Skeletal muscle cell (primary cell): ENCODE measurements around the gene ITGAE.
"Not testable (repeated sequence)": the region's sequence is repeated elsewhere in the genome, so short reads cannot be mapped to it uniquely, and the experiment has no call there.

Experiments
- DNase-seq: peaks from one replicate; pipeline ENCODE4 v3.0.0-alpha.2; 2010; ENCODE audit warnings: low read depth
- H3K4me3 ChIP-seq: 2 replicates; pipeline ENCODE4 v1.5.1; 2011; ENCODE audit warnings: low read depth, mild to moderate bottlenecking, control low read depth, low read length, moderate library complexity

ITGAE gene

GRCh38 chr17:3798273-3799180, 2.5 kb downstream of the ITGAE start:
- H3K4me3 ChIP-seq, result no peak overlapping the region
- no peak for DNase-seq

- no peak overlapping the region for H3K4me3 ChIP-seq
- no peak for DNase-seq
These were observed 4.2 kb downstream of the ITGAE start for GRCh38 chr17:3796822-3797170.

DNA sequence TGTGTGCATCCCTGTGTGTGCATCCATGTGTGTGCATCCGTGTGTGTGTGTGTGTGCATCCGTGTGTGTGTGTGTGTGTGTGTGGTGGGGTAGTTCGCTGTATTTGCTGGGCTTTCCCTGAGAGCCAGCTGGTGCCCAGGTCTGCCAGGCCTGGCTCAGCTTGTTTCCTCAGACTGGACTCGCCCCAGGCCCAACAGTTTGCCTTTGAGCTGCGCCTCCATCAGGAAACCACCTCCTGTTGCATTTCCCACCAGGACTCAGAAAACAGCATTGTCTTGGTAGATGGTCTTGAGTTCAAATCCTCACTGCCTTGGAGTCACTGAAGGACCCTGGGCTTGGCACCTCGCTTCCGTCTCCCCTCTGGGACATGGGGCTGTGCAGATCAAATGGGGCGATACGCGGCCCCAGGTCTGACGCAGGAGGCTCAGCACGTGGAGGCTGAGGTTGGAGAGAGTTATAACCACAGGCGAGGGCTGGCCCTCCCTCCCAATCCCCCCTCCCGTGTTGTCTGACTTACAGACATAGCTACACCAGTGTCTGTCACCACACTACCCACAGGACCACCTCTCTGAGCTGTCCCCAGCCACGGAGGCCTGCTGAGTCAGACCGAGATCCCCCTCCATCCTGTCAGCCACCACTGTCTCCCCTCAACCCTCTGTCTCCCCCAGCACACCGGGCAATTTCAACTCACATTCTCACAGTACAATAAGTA, 4.7 kb downstream of the ITGAE start:
- DNase-seq, result no peak
- H3K4me3 ChIP-seq, result no peak overlapping the region

GRCh38 chr17:3795390-3796102, 5.4 kb downstream of the ITGAE start:
- H3K4me3 ChIP-seq, result no peak overlapping the region
- no peak for DNase-seq

DNA sequence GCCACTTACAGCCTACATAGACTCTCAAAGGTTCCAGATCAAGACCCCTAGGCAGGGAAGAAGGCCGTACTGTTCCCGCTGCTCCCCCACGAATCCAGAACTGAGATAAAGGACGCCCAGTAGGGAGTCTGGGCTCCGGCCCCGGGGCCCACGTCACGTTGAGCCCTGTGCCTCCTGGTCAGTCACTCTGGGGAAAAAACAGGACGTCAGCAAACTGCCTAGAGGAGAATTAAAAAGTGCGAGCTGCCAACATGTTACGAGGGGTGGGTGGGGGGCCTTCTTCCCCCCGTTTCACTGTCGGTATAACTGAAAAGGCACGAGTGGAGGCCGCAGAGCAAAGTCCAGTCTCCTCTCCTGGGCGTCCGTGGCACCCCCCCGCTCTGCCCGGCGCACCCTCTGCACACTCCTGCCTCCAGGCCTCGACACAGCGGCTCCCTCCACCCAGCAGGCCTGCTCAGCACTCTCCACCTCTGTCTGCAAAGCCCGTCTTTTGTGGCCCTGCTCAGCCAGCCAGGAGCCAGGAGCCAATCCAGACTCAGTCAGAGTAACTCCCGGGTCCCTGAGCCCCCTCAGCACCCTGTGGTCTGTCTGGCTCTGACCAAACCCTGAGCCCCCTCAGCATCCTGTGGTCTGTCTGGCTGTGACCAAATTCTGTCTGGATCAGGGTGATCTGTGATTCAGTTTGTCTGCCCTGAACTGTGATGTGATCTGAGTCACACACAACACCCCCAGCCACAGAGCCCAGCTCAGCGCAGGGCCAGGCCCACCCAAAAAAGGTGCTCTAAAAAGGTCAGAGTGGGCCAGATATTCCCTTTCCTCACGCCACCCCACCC, 6.2 kb downstream of the ITGAE start:
- no peak overlapping the region for H3K4me3 ChIP-seq
- peak; percentile 21 for DNase-seq

- DNase-seq, H3K4me3 ChIP-seq: not testable (repeated sequence)
These were observed 6.8 kb downstream of the ITGAE start for GRCh38 chr17:3794152-3794551.

GRCh38 chr17:3793258-3793657, 7.7 kb downstream of the ITGAE start:
- not testable (repeated sequence) for DNase-seq, H3K4me3 ChIP-seq

DNA sequence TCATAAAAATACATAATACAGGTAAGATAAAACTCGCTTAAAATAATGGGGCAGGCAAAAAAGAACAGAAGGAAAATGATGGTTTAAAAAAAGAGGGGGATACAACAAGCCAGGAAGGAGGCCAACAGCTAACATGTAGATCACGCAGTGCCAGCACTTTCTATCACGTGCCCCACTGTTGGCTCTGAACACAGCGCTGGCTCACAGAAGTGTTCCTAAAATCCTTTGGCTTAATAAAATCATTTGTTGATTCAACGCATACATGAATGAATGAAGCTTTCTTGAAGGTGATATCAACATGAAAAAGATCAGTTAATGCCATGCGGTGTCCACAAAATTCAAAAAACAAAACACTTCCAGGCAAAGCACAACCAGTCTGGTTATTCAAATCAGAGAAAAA, 8.5 kb downstream of the ITGAE start:
- no peak for DNase-seq

DNA sequence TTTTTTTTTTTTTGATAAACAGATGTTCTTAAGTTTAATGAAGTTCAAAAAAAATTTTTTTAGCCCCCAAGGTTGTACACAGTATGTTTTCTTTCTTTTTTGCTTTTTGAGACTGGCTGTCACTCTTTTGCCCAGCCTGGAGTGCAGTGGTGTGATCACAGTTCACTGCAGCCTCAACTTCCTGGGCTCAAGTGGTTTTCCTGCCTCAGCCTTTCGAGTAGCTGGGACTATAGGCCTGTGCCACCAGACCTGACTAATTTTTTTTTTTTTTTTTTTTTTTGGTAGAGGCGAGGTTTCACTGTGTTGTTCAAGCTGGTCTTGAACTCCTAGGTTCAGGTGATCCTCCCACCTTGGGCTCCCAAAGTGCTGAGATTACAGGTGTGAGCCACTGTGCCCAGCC, 12.8 kb downstream of the ITGAE start:
- no peak overlapping the region for H3K4me3 ChIP-seq
- DNase-seq, result no peak

More for the DNA sequence above, 8.5 kb downstream of the ITGAE start:
- H3K4me3 ChIP-seq, result no peak overlapping the region

DNA sequence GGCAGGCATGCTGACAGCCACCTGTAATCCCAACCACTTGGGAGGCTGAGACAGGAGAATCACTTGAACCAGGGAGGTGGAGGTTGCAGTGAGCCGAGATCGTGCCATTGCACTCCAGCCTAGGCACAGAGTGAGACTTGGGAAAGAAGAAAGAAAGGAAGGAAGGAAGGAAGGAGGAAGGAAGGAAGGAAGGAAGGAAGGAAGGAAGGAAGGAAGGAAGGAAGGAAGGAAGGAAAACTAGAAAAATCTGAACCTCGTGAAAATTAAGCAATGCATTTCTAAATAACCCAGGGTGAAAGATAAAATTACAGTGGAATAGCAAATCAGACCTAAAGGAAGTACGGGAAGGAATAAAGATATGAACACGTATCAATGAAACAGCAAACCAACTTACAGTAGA, 15.7 kb downstream of the ITGAE start:
- DNase-seq, H3K4me3 ChIP-seq: not testable (repeated sequence)

- no peak for DNase-seq
- no peak overlapping the region for H3K4me3 ChIP-seq
These were observed 18.2 kb downstream of the ITGAE start for GRCh38 chr17:3782751-3783150.

GRCh38 chr17:3780986-3781385, 20.0 kb downstream of the ITGAE start:
- DNase-seq, result no peak
- H3K4me3 ChIP-seq, result no peak overlapping the region

DNA sequence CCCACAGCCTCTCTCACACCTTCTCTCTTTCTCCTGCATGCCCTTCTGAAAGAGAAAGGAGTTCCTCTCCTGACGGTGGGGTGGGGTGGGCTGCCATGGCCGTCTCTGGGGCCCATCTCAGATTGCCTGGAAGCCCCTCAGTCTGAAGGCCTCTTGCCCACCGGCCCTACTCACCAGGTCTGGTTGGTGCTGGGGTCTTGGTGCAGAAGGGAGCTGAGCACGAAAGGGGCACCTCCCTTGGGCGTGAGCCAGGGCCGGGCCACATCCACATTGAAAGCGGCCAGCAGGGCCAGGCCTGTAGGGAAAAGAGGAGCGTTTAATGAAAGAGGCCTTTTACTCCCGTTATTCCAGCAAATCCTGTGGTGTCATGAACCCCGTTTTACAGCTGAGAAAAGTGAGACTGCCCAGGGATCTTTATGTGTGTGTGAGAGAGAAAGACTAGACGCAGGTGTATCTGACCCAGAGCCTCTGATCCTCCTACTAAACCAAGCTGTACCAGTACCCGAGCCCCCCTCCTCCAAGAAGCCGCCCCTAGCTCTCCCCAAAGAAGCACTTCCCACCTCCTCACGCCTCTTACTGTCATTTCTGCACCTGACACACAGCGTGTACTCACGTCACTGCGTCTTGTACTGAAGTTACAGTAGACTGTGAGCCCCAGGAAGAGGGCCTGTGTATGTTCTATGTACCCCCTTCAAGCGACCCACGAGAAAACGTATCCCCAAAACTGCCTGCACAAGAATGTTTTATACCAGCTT, 23.4 kb downstream of the ITGAE start:
- H3K4me3 ChIP-seq, result no peak overlapping the region
- no peak for DNase-seq

DNA sequence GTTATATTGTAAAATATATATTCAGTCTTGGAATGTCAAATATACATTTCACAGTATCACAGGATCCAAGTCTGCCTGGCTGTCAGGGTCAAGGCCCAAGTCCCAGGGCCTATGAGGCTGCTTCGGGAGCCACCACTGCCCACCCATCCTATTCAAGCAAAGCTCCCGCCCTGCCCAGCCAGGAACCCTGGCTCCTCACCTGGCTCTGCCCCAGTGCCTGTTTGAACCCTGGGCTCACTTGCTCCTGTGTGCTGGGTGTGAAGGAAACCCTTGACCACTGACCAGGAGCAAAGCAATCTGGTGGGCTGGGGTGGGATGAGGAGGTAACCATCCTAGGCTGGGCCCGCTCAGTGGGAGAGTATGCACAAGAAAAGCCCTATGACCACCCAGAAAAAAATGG, 27.0 kb downstream of the ITGAE start:
- H3K4me3 ChIP-seq, result no peak overlapping the region
- no peak for DNase-seq

DNA sequence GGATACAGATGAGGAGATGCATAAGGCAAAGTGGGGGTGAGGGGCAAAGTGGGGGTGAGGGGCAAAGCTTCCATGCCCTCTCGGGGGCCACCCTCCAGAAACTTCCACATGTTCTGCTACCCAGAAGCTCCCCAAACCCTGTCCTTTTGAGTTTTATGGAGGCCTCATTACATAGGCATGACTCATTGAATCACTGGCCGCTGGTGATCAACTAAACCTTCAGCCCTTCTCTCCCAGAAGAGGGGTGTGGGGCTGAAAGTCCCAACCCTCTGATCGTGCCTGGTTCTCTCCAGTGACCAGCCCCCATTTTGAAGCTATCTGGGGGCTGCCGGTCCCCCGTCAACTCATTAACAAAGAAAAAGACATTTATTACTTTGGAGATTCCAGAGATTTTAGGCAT, 27.5 kb downstream of the ITGAE start:
- H3K4me3 ChIP-seq, result no peak overlapping the region
- DNase-seq, result no peak

- no peak overlapping the region for H3K4me3 ChIP-seq
- DNase-seq, result no peak
These were observed 28.2 kb downstream of the ITGAE start for GRCh38 chr17:3772764-3773163.

DNA sequence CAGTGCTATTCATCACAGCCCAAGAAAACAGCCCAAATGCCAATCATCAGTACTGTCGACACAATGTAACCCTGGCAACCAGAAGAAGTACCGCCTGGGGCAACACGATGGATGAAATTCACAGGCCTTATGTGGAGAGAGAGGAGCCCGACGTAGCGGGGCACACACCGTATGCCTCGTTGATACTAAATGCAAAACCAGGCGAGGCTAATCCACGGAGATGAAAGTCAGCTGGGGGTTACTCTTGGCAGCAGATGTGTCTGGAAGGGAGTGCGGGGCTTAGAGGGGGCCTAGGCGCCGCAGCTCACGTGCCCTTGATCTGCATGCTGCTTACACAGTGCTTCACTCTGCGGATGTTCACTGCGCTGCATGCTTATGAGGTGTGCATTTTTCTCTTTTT, 29.8 kb downstream of the ITGAE start:
- DNase-seq, result no peak
- no peak overlapping the region for H3K4me3 ChIP-seq

GRCh38 chr17:3770466-3770865, 30.5 kb downstream of the ITGAE start:
- no peak for DNase-seq
- no peak overlapping the region for H3K4me3 ChIP-seq

DNA sequence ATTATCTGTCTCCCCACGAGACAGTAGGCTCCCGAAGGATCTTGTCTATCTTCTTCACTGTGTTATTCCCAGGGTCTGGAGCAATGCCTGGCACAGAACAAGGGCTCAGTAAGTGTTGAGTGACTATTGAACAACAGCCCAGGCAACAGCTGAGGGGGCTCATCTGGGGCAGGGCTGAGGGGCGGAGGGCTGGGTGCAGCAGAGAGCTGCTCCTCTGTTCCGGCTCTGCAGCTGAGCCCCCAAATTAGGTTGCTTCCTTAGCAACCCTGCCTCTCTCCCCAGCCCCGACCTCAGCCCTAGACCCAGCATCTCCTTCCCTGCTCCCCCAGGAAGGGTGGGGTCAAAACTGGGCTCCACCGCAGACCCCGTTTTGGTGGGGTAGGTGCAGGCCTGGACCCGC, 32.2 kb downstream of the ITGAE start:
- no peak for DNase-seq
- H3K4me3 ChIP-seq, result no peak overlapping the region
